NCI-H82 treated with DMSO at 0.1 percent for 48 hours (cell line): ENCODE data around the gene GRM1.

Source experiments
- DNase-seq: peaks from one replicate; lab custom pipeline; 2025; ENCODE audit not compliant: unreplicated experiment; lab: John Stamatoyannopoulos, UW

Gene GRM1

GRCh38 chr6:146311079-146311478 is 282.2 kb downstream of the GRM1 start:
- DNase-seq = no peak

GRCh38 chr6:146312608-146313007 is 283.7 kb downstream of the GRM1 start:
- no peak for DNase-seq

GRCh38 chr6:146315381-146316174 is 286.7 kb downstream of the GRM1 start:
- peak; percentile 21 for DNase-seq

- no peak for DNase-seq
Measured at GRCh38 chr6:146316175-146316495, 287.3 kb downstream of the GRM1 start.

GRCh38 chr6:146331013-146331412 is 302.2 kb downstream of the GRM1 start:
- DNase-seq = no peak

GRCh38 chr6:146335336-146335735 is 306.5 kb downstream of the GRM1 start:
- DNase-seq = no peak

- no peak for DNase-seq
Measured at GRCh38 chr6:146336191-146336590, 307.3 kb downstream of the GRM1 start.

GRCh38 chr6:146337376-146337775 is 308.5 kb downstream of the GRM1 start:
- DNase-seq = no peak

- DNase-seq = no peak
Measured at GRCh38 chr6:146339716-146340115, 310.9 kb downstream of the GRM1 start.

- no peak for DNase-seq
Measured at GRCh38 chr6:146341493-146342230, 312.8 kb downstream of the GRM1 start.

- no peak for DNase-seq
Measured at GRCh38 chr6:146345598-146345997, 316.7 kb downstream of the GRM1 start.

- no peak for DNase-seq
Measured at GRCh38 chr6:146347090-146347489, 318.2 kb downstream of the GRM1 start.

- DNase-seq = no peak
Measured at GRCh38 chr6:146347690-146348089, 318.8 kb downstream of the GRM1 start.

GRCh38 chr6:146351018-146351417 is 322.2 kb downstream of the GRM1 start:
- no peak for DNase-seq

- no peak for DNase-seq
Measured at GRCh38 chr6:146352163-146352562, 323.3 kb downstream of the GRM1 start.

- DNase-seq = no peak
Measured at GRCh38 chr6:146354451-146354850, 325.6 kb downstream of the GRM1 start.

GRCh38 chr6:146355521-146356100 is 326.7 kb downstream of the GRM1 start:
- no peak for DNase-seq

- no peak for DNase-seq
Measured at GRCh38 chr6:146357578-146358430, 328.9 kb downstream of the GRM1 start.

- no peak for DNase-seq
Measured at GRCh38 chr6:146358431-146359046, 329.7 kb downstream of the GRM1 start.

- DNase-seq = no peak
Measured at GRCh38 chr6:146359131-146359530, 330.3 kb downstream of the GRM1 start.
